Astrocyte (in vitro differentiated cells and primary cell): Measurements from ENCODE around the gene GFRA4.

Source experiments
- EZH2 ChIP-seq: IDR thresholded peaks from 2 replicates; pipeline ENCODE4 v1.6.1; 2012; ENCODE audit warnings: mild to moderate bottlenecking, low read length, inconsistent platforms; ENCODE audit not compliant: insufficient read depth
- TF ChIP-seq, protein P1 (sequence below): IDR thresholded peaks from 2 replicates; pipeline ENCODE4 v1.5.1; 2011; ENCODE audit warnings: low read depth, mild to moderate bottlenecking, inconsistent platforms, low read length, moderate library complexity; ENCODE audit not compliant: insufficient read depth

DNA sequence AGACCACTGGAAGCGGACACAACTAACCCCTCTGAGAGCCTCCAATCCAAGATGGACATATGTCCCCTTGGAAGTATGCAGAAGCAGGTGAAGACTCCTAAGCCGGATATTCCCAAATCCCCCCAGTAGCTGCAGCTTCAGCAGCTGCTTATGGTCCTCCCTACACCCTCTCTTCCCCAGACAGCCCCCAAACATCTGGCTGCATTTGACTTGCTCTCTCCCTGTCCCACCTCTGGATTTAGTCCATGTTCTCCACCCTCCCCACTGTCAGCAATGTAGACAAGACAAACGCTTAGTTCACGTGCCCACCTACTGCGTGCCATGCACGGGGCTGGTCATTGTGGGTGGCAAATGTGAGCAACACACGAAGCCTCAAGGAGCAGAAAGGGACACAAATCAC is 23.2 kb upstream of the GFRA4 start:
- TF ChIP-seq, protein P1, sequence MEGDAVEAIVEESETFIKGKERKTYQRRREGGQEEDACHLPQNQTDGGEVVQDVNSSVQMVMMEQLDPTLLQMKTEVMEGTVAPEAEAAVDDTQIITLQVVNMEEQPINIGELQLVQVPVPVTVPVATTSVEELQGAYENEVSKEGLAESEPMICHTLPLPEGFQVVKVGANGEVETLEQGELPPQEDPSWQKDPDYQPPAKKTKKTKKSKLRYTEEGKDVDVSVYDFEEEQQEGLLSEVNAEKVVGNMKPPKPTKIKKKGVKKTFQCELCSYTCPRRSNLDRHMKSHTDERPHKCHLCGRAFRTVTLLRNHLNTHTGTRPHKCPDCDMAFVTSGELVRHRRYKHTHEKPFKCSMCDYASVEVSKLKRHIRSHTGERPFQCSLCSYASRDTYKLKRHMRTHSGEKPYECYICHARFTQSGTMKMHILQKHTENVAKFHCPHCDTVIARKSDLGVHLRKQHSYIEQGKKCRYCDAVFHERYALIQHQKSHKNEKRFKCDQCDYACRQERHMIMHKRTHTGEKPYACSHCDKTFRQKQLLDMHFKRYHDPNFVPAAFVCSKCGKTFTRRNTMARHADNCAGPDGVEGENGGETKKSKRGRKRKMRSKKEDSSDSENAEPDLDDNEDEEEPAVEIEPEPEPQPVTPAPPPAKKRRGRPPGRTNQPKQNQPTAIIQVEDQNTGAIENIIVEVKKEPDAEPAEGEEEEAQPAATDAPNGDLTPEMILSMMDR = no peak
- TF ChIP-seq EZH2 = no peak
